Measurements from ENCODE around the gene MEF2A.

Gene MEF2A

GRCh38 chr15:99564221-99565048, 1.3 kb upstream of the MEF2A start:
- DNase-seq, result no peak

GRCh38 chr15:99565049-99565298, 810 bp upstream of the MEF2A start:
- no peak for DNase-seq

GRCh38 chr15:99566157-99566897, 543 bp downstream of the MEF2A start:
- DNase-seq, result peak; percentile 24

GRCh38 chr15:99568625-99569352, 3.0 kb downstream of the MEF2A start:
- no peak for DNase-seq

- no peak for DNase-seq
Measured at GRCh38 chr15:99571299-99571698, 5.5 kb downstream of the MEF2A start.

- no peak for DNase-seq
Measured at GRCh38 chr15:99574048-99574447, 8.3 kb downstream of the MEF2A start.

GRCh38 chr15:99574502-99574901, 8.7 kb downstream of the MEF2A start:
- DNase-seq, result no peak

GRCh38 chr15:99578809-99579208, 13.0 kb downstream of the MEF2A start:
- no peak for DNase-seq

- no peak for DNase-seq
Measured at GRCh38 chr15:99580076-99580475, 14.3 kb downstream of the MEF2A start.

- DNase-seq, result no peak
Measured at GRCh38 chr15:99582508-99582960, 16.8 kb downstream of the MEF2A start.

GRCh38 chr15:99584081-99584600, 18.4 kb downstream of the MEF2A start:
- no peak for DNase-seq

GRCh38 chr15:99586121-99586520, 20.3 kb downstream of the MEF2A start:
- no peak for DNase-seq

- DNase-seq, result no peak
Measured at GRCh38 chr15:99589801-99590200, 24.0 kb downstream of the MEF2A start.

GRCh38 chr15:99590913-99591646, 25.3 kb downstream of the MEF2A start:
- DNase-seq, result no peak

GRCh38 chr15:99592145-99592791, 26.5 kb downstream of the MEF2A start:
- DNase-seq, result no peak

- DNase-seq, result no peak
Measured at GRCh38 chr15:99593070-99593469, 27.3 kb downstream of the MEF2A start.

- no peak for DNase-seq
Measured at GRCh38 chr15:99594916-99595315, 29.1 kb downstream of the MEF2A start.

- no peak for DNase-seq
Measured at GRCh38 chr15:99598296-99598695, 32.5 kb downstream of the MEF2A start.

- no peak for DNase-seq
Measured at GRCh38 chr15:99603828-99604227, 38.0 kb downstream of the MEF2A start.

GRCh38 chr15:99604865-99605264, 39.1 kb downstream of the MEF2A start:
- DNase-seq, result no peak

GRCh38 chr15:99605490-99605931, 39.7 kb downstream of the MEF2A start:
- DNase-seq, result no peak

GRCh38 chr15:99605990-99606389, 40.2 kb downstream of the MEF2A start:
- DNase-seq, result no peak

All from activated gamma-delta T cell (primary cell).